GM19043 (cell line): Measurements from ENCODE around the gene MYH15.
A peak's percentile ranks its signal among the peaks of the same experiment; 100 is the strongest.

Source experiments
- ATAC-seq: cut with Tn5 transposase; IDR thresholded peaks from one replicate; pipeline ENCODE4 v1.9.1; 2021; ENCODE audit warnings: low read depth; ENCODE audit not compliant: unreplicated experiment

Gene MYH15

GRCh38 chr3:108343491-108343890, 166.9 kb downstream of the MYH15 start:
- no peak for ATAC-seq

GRCh38 chr3:108342837-108343486, 167.4 kb downstream of the MYH15 start:
- ATAC-seq = no peak

GRCh38 chr3:108341911-108342310, 168.5 kb downstream of the MYH15 start:
- ATAC-seq = no peak

GRCh38 chr3:108338901-108339545, 171.4 kb downstream of the MYH15 start:
- peak; percentile 56 for ATAC-seq

- no peak for ATAC-seq
Measured at GRCh38 chr3:108334701-108335100, 175.7 kb downstream of the MYH15 start.

GRCh38 chr3:108333961-108334360, 176.4 kb downstream of the MYH15 start:
- ATAC-seq = no peak

- no peak for ATAC-seq
Measured at GRCh38 chr3:108331792-108332191, 178.6 kb downstream of the MYH15 start.
